Endodermal cell (in vitro differentiated cells): ENCODE results near the gene TNIK. TPM values are rescaled to one million over a fixed set of nuclear protein-coding genes. Genes with fewer than 3 reads are reported as not detected.
A peak's percentile ranks its signal among the peaks of the same experiment; 100 is the strongest.

ENCODE experiments used
- DNase-seq: peaks from one replicate; pipeline ENCODE4 v3.0.0-alpha.2; 2017
- H3K27ac ChIP-seq: 2 replicates; pipeline ENCODE4 v1.5.1; 2013; ENCODE audit warnings: mild to moderate bottlenecking, low read depth, low read length, moderate library complexity
- H3K27me3 ChIP-seq: 2 replicates; pipeline ENCODE4 v1.6.1; 2013; ENCODE audit warnings: mild to moderate bottlenecking, low read length, moderate library complexity; ENCODE audit not compliant: insufficient read depth, control insufficient read depth, poor library complexity, severe bottlenecking
- H3K36me3 ChIP-seq: 2 replicates; pipeline ENCODE4 v1.7.0; 2013; ENCODE audit warnings: mild to moderate bottlenecking, low read length, moderate library complexity; ENCODE audit not compliant: control insufficient read depth, insufficient read depth
- H3K4me1 ChIP-seq: one replicate; pipeline ENCODE4 v1.7.0; 2013; ENCODE audit warnings: low read length; ENCODE audit not compliant: control insufficient read depth, insufficient read depth
- H3K4me3 ChIP-seq: 2 replicates; pipeline ENCODE4 v1.5.1; 2013; ENCODE audit warnings: mild to moderate bottlenecking, low read length, moderate library complexity
- H3K9ac ChIP-seq: 2 replicates; pipeline ENCODE4 v1.6.1; 2013; ENCODE audit warnings: mild to moderate bottlenecking, low read length, moderate library complexity; ENCODE audit not compliant: poor library complexity, severe bottlenecking; ENCODE audit errors: extremely low read depth
- H3K9me3 ChIP-seq: 2 replicates; pipeline ENCODE4 v1.6.1; 2013; ENCODE audit warnings: mild to moderate bottlenecking, low read length, moderate library complexity; ENCODE audit not compliant: control insufficient read depth
- H3K27ac Mint-ChIP-seq: 2 replicates; pipeline ENCODE4 v1.8.0; 2020; ENCODE audit warnings: mixed read lengths
- H3K27me3 Mint-ChIP-seq: 2 replicates; pipeline ENCODE4 v1.8.0; 2021; ENCODE audit warnings: mild to moderate bottlenecking, mixed read lengths; ENCODE audit not compliant: insufficient read depth
- H3K36me3 Mint-ChIP-seq: 2 replicates; pipeline ENCODE4 v1.8.0; 2020; ENCODE audit warnings: low read depth, mixed read lengths
- H3K4me1 Mint-ChIP-seq: 2 replicates; pipeline ENCODE4 v1.8.0; 2020; ENCODE audit warnings: mixed read lengths
- H3K4me3 Mint-ChIP-seq: 2 replicates; pipeline ENCODE4 v1.8.0; 2020; ENCODE audit warnings: mild to moderate bottlenecking, moderate library complexity, mixed read lengths
- H3K9me3 Mint-ChIP-seq: 2 replicates; pipeline ENCODE4 v1.8.0; 2020; ENCODE audit warnings: mild to moderate bottlenecking, mixed read lengths
- CTCF ChIP-seq: fragments of 200-600 bp; sonication (generic); conservative IDR thresholded peaks from 2 replicates; pipeline ENCODE4 v1.5.0; 2021; ENCODE audit warnings: antibody characterized with exemption, mild to moderate bottlenecking
- WGBS, 2 experiments: methylation state at CpG; one replicate each; pipeline versions ENCODE4 v1.1.5 to v1.1.7; 2013; ENCODE audit warnings: missing lambda C conversion rate in 2 of 2, mixed read lengths in 1 of 2; ENCODE audit not compliant: insufficient coverage in 1 of 2, insufficient read length in 1 of 2; 5-methylcytosine and 5-hydroxymethylcytosine counted together
- total RNA-seq, 2 donors: library from RNA; stranded (reverse); fragmentation: NEBNext Ultra II Directional in 1 of 2; extraction: Animal tissue kit (Norgen Biotek cat#: 25700) in 1 of 2; gene quantifications; 2 replicates in 1 of 2; 3 replicates in 1 of 2; pipeline ENCODE4 v1.2.1, GENCODE V29; 2021

Gene TNIK
- total RNA-seq, 2 donors from 2014 or later = 12.2 to 14.9 TPM

- DNase-seq = no peak
- Histone ChIP-seq H3K4me3 (no peak overlapping the region), H3K9ac (no peak overlapping the region), H3K4me1 (no peaks in the 10 kb centered on the region), H3K27me3 (peaks cover 8% of the 10 kb centered on the region), H3K36me3 (no peaks in the 10 kb centered on the region), H3K27ac (no peak overlapping the region), H3K9me3 (no peaks in the 10 kb centered on the region)
- 93 to 95% methylated on average over 3 of the region's 3 CpGs for WGBS, 2 experiments
- no peak overlapping the region for H3K27ac Mint-ChIP-seq
- no peaks in the 10 kb centered on the region for H3K36me3 Mint-ChIP-seq
- no peak overlapping the region for H3K4me3 Mint-ChIP-seq
- H3K27me3 Mint-ChIP-seq = no peaks in the 10 kb centered on the region
- TF ChIP-seq CTCF = no peak
- H3K4me1 Mint-ChIP-seq = peaks cover 1% of the 10 kb centered on the region
- no peaks in the 10 kb centered on the region for H3K9me3 Mint-ChIP-seq
These were observed 136.2 kb downstream of the TNIK start for GRCh38 chr3:171323938-171324536.

DNA sequence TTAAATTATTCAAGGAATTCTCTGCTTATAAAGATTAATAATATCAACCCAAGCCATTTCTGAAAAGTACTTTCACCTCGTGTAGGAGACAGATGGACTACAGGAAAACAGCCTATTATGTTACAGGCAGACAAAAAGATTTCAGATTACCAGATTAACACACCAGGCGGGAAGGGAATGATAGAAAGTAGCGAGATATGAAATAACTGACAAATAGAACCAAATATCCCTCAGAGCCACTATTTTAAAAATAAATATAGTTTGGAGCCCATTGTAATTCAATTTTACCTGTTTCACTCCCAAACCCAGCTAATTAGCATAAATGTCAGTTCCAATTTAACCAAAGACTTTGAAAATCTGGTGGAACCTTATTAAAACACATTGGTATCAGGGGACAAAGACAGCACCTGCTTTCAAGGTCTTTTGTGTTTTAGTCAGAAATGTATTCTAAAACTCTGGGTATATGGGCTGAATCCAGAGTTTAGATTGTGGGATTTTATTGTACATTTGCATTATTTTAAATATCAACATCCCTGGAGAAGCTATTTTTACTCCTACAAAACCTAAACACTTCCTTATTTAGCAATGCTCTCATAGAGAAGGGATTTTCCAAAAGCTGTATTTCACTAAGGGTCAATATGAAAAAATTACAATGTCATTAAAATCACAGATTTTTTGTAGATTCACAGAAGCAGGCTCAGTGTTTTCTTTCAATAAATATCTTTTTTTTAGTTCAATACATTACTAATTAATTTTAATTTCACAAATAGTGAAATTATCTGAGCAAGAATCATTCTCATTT, 138.4 kb downstream of the TNIK start:
- Histone ChIP-seq H3K4me1 (no peaks in the 10 kb centered on the region), H3K27me3 (peaks cover 8% of the 10 kb centered on the region), H3K27ac (no peak overlapping the region), H3K9me3 (no peaks in the 10 kb centered on the region), H3K36me3 (no peaks in the 10 kb centered on the region), H3K4me3 (no peak overlapping the region), H3K9ac (no peak overlapping the region)
- H3K27me3 Mint-ChIP-seq = no peaks in the 10 kb centered on the region
- no peak overlapping the region for H3K27ac Mint-ChIP-seq
- DNase-seq = no peak
- H3K9me3 Mint-ChIP-seq = no peaks in the 10 kb centered on the region
- 44% methylated on average over 1 of the region's 3 CpGs; no CpG with 5 or more reads in 1 of the 2 experiments for WGBS, 2 experiments
- no peak overlapping the region for H3K4me3 Mint-ChIP-seq
- H3K4me1 Mint-ChIP-seq = peaks cover 1% of the 10 kb centered on the region
- no peaks in the 10 kb centered on the region for H3K36me3 Mint-ChIP-seq
- TF ChIP-seq CTCF = no peak

DNA sequence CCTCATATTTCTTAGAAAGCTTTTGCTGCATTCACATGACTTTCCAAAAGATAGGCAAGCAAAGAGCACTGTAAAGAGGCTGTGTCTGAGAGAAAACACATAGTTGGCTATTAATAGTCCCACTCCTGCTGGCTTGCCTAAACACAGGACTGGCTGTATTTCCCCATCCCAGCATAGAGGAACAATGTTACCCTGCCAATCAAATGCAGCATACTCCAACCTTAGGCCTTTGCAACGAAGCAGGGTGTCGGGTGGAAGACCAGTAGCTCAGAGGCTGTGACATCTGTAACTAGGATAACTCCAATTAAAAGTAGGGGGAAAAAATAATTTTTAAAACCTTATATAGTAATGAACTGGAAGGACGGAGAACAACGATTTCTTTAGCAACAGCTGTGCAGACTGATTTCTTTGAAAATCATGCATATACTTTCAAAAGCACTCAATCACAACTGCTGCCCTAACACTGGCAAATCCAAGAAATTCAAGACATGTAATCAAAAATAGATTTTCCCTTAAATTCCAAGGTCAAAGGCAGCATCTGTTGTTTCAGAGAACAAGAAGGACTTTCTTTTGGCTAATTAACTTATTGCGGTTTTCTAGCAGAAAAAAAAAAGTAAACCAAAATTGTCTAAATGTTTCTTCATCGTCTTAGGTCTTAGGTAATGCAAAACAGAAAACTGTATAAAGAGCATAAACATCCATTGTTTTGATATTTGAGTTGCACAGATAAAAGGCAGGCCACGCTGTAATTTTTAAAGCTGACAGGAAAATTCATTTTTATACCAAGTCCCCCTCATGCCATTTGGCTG, 139.3 kb downstream of the TNIK start:
- DNase-seq = no peak
- Histone ChIP-seq H3K9me3 (no peaks in the 10 kb centered on the region), H3K9ac (no peak overlapping the region), H3K27me3 (peaks cover 8% of the 10 kb centered on the region), H3K4me1 (no peaks in the 10 kb centered on the region), H3K4me3 (no peak overlapping the region), H3K27ac (peak overlapping the region; percentile 34), H3K36me3 (no peaks in the 10 kb centered on the region)
- no peak for TF ChIP-seq CTCF
- no peaks in the 10 kb centered on the region for H3K36me3 Mint-ChIP-seq
- no peak overlapping the region for H3K4me3 Mint-ChIP-seq
- no peaks in the 10 kb centered on the region for H3K9me3 Mint-ChIP-seq
- no peaks in the 10 kb centered on the region for H3K27me3 Mint-ChIP-seq
- H3K4me1 Mint-ChIP-seq = peaks cover 1% of the 10 kb centered on the region
- WGBS, 2 experiments = 85 to 88% methylated on average over 4 to 7 of the region's 7 CpGs
- no peak overlapping the region for H3K27ac Mint-ChIP-seq
